GM21529 (cell line): Measurements from ENCODE around the gene TNFRSF17.
"Not testable (repeated sequence)": the region's sequence is repeated elsewhere in the genome, so short reads cannot be mapped to it uniquely, and the experiment has no call there.

Experiments
- ATAC-seq: cut with Tn5 transposase; IDR thresholded peaks from one replicate; pipeline ENCODE4 v1.9.1; 2021; ENCODE audit not compliant: unreplicated experiment

The TNFRSF17 gene

GRCh38 chr16:11968577-11968976 is 3.6 kb downstream of the TNFRSF17 start:
- ATAC-seq, result no peak

- ATAC-seq, result not testable (repeated sequence)
These were observed 5.3 kb downstream of the TNFRSF17 start for GRCh38 chr16:11970292-11970691.

- ATAC-seq, result no peak
These were observed 7.1 kb downstream of the TNFRSF17 start for GRCh38 chr16:11972128-11972527.

GRCh38 chr16:11973070-11973469 is 8.1 kb downstream of the TNFRSF17 start:
- no peak for ATAC-seq

GRCh38 chr16:11976850-11977375 is 11.9 kb downstream of the TNFRSF17 start:
- ATAC-seq, result no peak

GRCh38 chr16:11977376-11978041 is 12.5 kb downstream of the TNFRSF17 start:
- no peak for ATAC-seq

- ATAC-seq, result no peak
These were observed 13.1 kb downstream of the TNFRSF17 start for GRCh38 chr16:11978080-11978479.

- ATAC-seq, result no peak
These were observed 14.1 kb downstream of the TNFRSF17 start for GRCh38 chr16:11979013-11979672.

- ATAC-seq, result peak; percentile 32
These were observed 15.3 kb downstream of the TNFRSF17 start for GRCh38 chr16:11980136-11980844.

- ATAC-seq, result no peak
These were observed 20.2 kb downstream of the TNFRSF17 start for GRCh38 chr16:11985250-11985649.

- no peak for ATAC-seq
These were observed 21.6 kb downstream of the TNFRSF17 start for GRCh38 chr16:11986521-11987057.

- ATAC-seq, result no peak
These were observed 23.4 kb downstream of the TNFRSF17 start for GRCh38 chr16:11988258-11988978.

GRCh38 chr16:11990702-11991390 is 25.8 kb downstream of the TNFRSF17 start:
- ATAC-seq, result no peak

- no peak for ATAC-seq
These were observed 27.1 kb downstream of the TNFRSF17 start for GRCh38 chr16:11992008-11992584.

GRCh38 chr16:11992586-11993524 is 27.8 kb downstream of the TNFRSF17 start:
- ATAC-seq, result no peak

- no peak for ATAC-seq
These were observed 29.4 kb downstream of the TNFRSF17 start for GRCh38 chr16:11994143-11995119.

GRCh38 chr16:11996433-11997330 is 31.7 kb downstream of the TNFRSF17 start:
- ATAC-seq, result no peak
